HFF-Myc (cell line): ENCODE results near the gene COX5A.

Source experiments
- DNase-seq: peaks from one replicate; pipeline ENCODE4 v3.0.0-alpha.2; 2011; ENCODE audit warnings: low read depth; ENCODE audit errors: extremely low read depth
- H3K4me3 ChIP-seq: replicated peaks from 2 replicates; pipeline ENCODE4 v1.5.1; 2011; ENCODE audit warnings: low read depth, mild to moderate bottlenecking, control low read depth, low read length
- CTCF ChIP-seq: IDR thresholded peaks from 2 replicates; pipeline ENCODE4 v1.5.1; 2012; ENCODE audit warnings: mild to moderate bottlenecking, low read depth, low read length, control low read depth; ENCODE audit errors: missing control alignments

The COX5A gene

GRCh38 chr15:74976159-74976558 lies 38.3 kb upstream of the COX5A start:
- TF ChIP-seq CTCF, result no peak
- no peak for DNase-seq

GRCh38 chr15:74967670-74968069 lies 29.8 kb upstream of the COX5A start:
- no peak for DNase-seq
- H3K4me3 ChIP-seq, result no peak overlapping the region
- no peak for TF ChIP-seq CTCF

More at GRCh38 chr15:74976159-74976558, 38.3 kb upstream of the COX5A start:
- no peak overlapping the region for H3K4me3 ChIP-seq

GRCh38 chr15:74964794-74965193 lies 26.9 kb upstream of the COX5A start:
- no peak for DNase-seq
- H3K4me3 ChIP-seq, result no peak overlapping the region

GRCh38 chr15:74963213-74963612 lies 25.3 kb upstream of the COX5A start:
- H3K4me3 ChIP-seq, result no peak overlapping the region
- DNase-seq, result no peak
- TF ChIP-seq CTCF, result no peak

More at GRCh38 chr15:74964794-74965193, 26.9 kb upstream of the COX5A start:
- no peak for TF ChIP-seq CTCF

- no peak for TF ChIP-seq CTCF
- no peak overlapping the region for H3K4me3 ChIP-seq
- no peak for DNase-seq
Measured at GRCh38 chr15:74962671-74963070, 24.8 kb upstream of the COX5A start.

- TF ChIP-seq CTCF, result no peak
- DNase-seq, result no peak
- no peak overlapping the region for H3K4me3 ChIP-seq
Measured at GRCh38 chr15:74962219-74962618, 24.3 kb upstream of the COX5A start.

- TF ChIP-seq CTCF, result no peak
- no peak for DNase-seq
- no peak overlapping the region for H3K4me3 ChIP-seq
Measured at GRCh38 chr15:74961616-74962015, 23.7 kb upstream of the COX5A start.
